ENCODE data around the gene LEKR1.
"Not testable (repeated sequence)": the region's sequence is repeated elsewhere in the genome, so short reads cannot be mapped to it uniquely, and the experiment has no call there.

Gene LEKR1

GRCh38 chr3:156948402-156949210 is 122.5 kb downstream of the LEKR1 start:
- no peak for DNase-seq (ENCODE audit: low read depth)
- H3K4me3 ChIP-seq (ENCODE audit: low read depth, low read length): no peak overlapping the region

GRCh38 chr3:156952011-156952410 is 125.9 kb downstream of the LEKR1 start:
- no peak for DNase-seq (ENCODE audit: low read depth)
- H3K4me3 ChIP-seq (ENCODE audit: low read depth, low read length): no peak overlapping the region

- DNase-seq (ENCODE audit: low read depth): no peak
- H3K4me3 ChIP-seq (ENCODE audit: low read depth, low read length): no peak overlapping the region
Observed at GRCh38 chr3:156957715-156958114, 131.6 kb downstream of the LEKR1 start.

GRCh38 chr3:156963096-156963495 is 136.9 kb downstream of the LEKR1 start:
- no peak overlapping the region for H3K4me3 ChIP-seq (ENCODE audit: low read depth, low read length)
- DNase-seq (ENCODE audit: low read depth): no peak

- H3K4me3 ChIP-seq (ENCODE audit: low read depth, low read length): no peak overlapping the region
- DNase-seq (ENCODE audit: low read depth): no peak
Observed at GRCh38 chr3:156964577-156964976, 138.4 kb downstream of the LEKR1 start.

GRCh38 chr3:156966349-156966748 is 140.2 kb downstream of the LEKR1 start:
- H3K4me3 ChIP-seq (ENCODE audit: low read depth, low read length); DNase-seq (ENCODE audit: low read depth): not testable (repeated sequence)

GRCh38 chr3:156973954-156974353 is 147.8 kb downstream of the LEKR1 start:
- no peak for DNase-seq (ENCODE audit: low read depth)
- no peak overlapping the region for H3K4me3 ChIP-seq (ENCODE audit: low read depth, low read length)

GRCh38 chr3:156974931-156975330 is 148.8 kb downstream of the LEKR1 start:
- no peak for DNase-seq (ENCODE audit: low read depth)
- no peak overlapping the region for H3K4me3 ChIP-seq (ENCODE audit: low read depth, low read length)

- DNase-seq (ENCODE audit: low read depth): no peak
Observed at GRCh38 chr3:156975721-156976120, 149.6 kb downstream of the LEKR1 start.

GRCh38 chr3:156976933-156977332 is 150.8 kb downstream of the LEKR1 start:
- no peak for DNase-seq (ENCODE audit: low read depth)

More at GRCh38 chr3:156975721-156976120, 149.6 kb downstream of the LEKR1 start:
- H3K4me3 ChIP-seq (ENCODE audit: low read depth, low read length): no peak overlapping the region

GRCh38 chr3:156978481-156978961 is 152.4 kb downstream of the LEKR1 start:
- H3K4me3 ChIP-seq (ENCODE audit: low read depth, low read length): no peak overlapping the region
- no peak for DNase-seq (ENCODE audit: low read depth)

More at GRCh38 chr3:156976933-156977332, 150.8 kb downstream of the LEKR1 start:
- no peak overlapping the region for H3K4me3 ChIP-seq (ENCODE audit: low read depth, low read length)

- DNase-seq (ENCODE audit: low read depth): no peak
- H3K4me3 ChIP-seq (ENCODE audit: low read depth, low read length): no peak overlapping the region
Observed at GRCh38 chr3:156981005-156981404, 154.9 kb downstream of the LEKR1 start.

- no peak for DNase-seq (ENCODE audit: low read depth)
- no peak overlapping the region for H3K4me3 ChIP-seq (ENCODE audit: low read depth, low read length)
Observed at GRCh38 chr3:156983559-156983958, 157.4 kb downstream of the LEKR1 start.

GRCh38 chr3:156985711-156986110 is 159.6 kb downstream of the LEKR1 start:
- H3K4me3 ChIP-seq (ENCODE audit: low read depth, low read length): no peak overlapping the region
- DNase-seq (ENCODE audit: low read depth): no peak

GRCh38 chr3:156987946-156988345 is 161.8 kb downstream of the LEKR1 start:
- H3K4me3 ChIP-seq (ENCODE audit: low read depth, low read length): no peak overlapping the region
- no peak for DNase-seq (ENCODE audit: low read depth)

GRCh38 chr3:156997351-156997750 is 171.2 kb downstream of the LEKR1 start:
- H3K4me3 ChIP-seq (ENCODE audit: low read depth, low read length): no peak overlapping the region
- DNase-seq (ENCODE audit: low read depth): peak; percentile 12

GRCh38 chr3:157001221-157001957 is 175.2 kb downstream of the LEKR1 start:
- no peak for DNase-seq (ENCODE audit: low read depth)
- no peak overlapping the region for H3K4me3 ChIP-seq (ENCODE audit: low read depth, low read length)

GRCh38 chr3:157021679-157022078 is 195.5 kb downstream of the LEKR1 start:
- DNase-seq (ENCODE audit: low read depth): no peak
- no peak overlapping the region for H3K4me3 ChIP-seq (ENCODE audit: low read depth, low read length)

GRCh38 chr3:157023226-157023625 is 197.1 kb downstream of the LEKR1 start:
- DNase-seq (ENCODE audit: low read depth): peak; percentile 4
- no peak overlapping the region for H3K4me3 ChIP-seq (ENCODE audit: low read depth, low read length)

GRCh38 chr3:157026091-157026490 is 199.9 kb downstream of the LEKR1 start:
- no peak for DNase-seq (ENCODE audit: low read depth)
- H3K4me3 ChIP-seq (ENCODE audit: low read depth, low read length): no peak overlapping the region
